Thyroid gland (tissue), 4 donors: Measurements from ENCODE around the gene ALDH1B1.

ENCODE experiments used
- CTCF ChIP-seq, 6 experiments: fragments of 200-600 bp in 3 of 6; fragments of 450-650 bp in 3 of 6; sonication (generic) in 3 of 6; IDR thresholded peaks; one replicate each; pipeline ENCODE4 v1.5.1; 2016 to 2019; ENCODE audit warnings: antibody characterized with exemption in 6 of 6, mild to moderate bottlenecking in 2 of 6, inconsistent platforms in 1 of 6, moderate library complexity in 1 of 6
- POLR2A ChIP-seq, 2 donors: fragments of 450-650 bp; IDR thresholded peaks; one replicate each; pipeline ENCODE4 v1.6.1; 2017; ENCODE audit warnings: antibody characterized with exemption in 2 of 2, mild to moderate bottlenecking in 2 of 2, moderate library complexity in 1 of 2

- no peak for TF ChIP-seq CTCF (IDR thresholded peaks at IDR 0.05)
- TF ChIP-seq POLR2A (IDR thresholded peaks at IDR 0.05): no peak
Observed at GRCh38 chr9:38412751-38413150, 20.2 kb downstream of the ALDH1B1 start.
